ENCODE data around the gene ANLN. TPM values are rescaled to one million over a fixed set of nuclear protein-coding genes. Genes with fewer than 3 reads are reported as not detected.
A peak's percentile ranks its signal among the peaks of the same experiment; 100 is the strongest.

ANLN gene
- total and polyA plus RNA-seq, 9 of the 15 experiments (the other 6 are each of a cell fraction or from before 2014, with no cell fraction given), result 18.1 to 66.2 (median 38.7) TPM

- peak; percentile 55; the same call in 1 of the 2 replicates for TF ChIP-seq ESRRA (IDR thresholded peaks at IDR 0.05; ENCODE audit: borderline replicate concordance, low read depth)
- no peak for TF ChIP-seq SNAPC5 (CRISPR knock-in tag; IDR thresholded peaks at IDR 0.05)
- TF ChIP-seq LEF1 (IDR thresholded peaks at IDR 0.05), result peak; percentile 30; the same call in 1 of the 2 replicates
- TF ChIP-seq EP300 (IDR thresholded peaks at IDR 0.05; ENCODE audit: low read length), result no peak; the same call in 1 of the 2 replicates
- TF ChIP-seq GABPB2 (CRISPR knock-in tag; conservative IDR thresholded peaks at IDR 0.05), result no peak
- peak; percentile 97 for TF ChIP-seq L3MBTL2 (IDR thresholded peaks at IDR 0.05)
- no peak for TF ChIP-seq EZH2 (IDR thresholded peaks at IDR 0.05; ENCODE audit: borderline replicate concordance, low read depth, low read length)
- no peak for TF ChIP-seq CEBPZ (IDR thresholded peaks at IDR 0.05; ENCODE audit: borderline replicate concordance, low read depth, low read length)
- no peak for TF ChIP-seq PHTF2 (CRISPR knock-in tag; IDR thresholded peaks at IDR 0.05)
- TF ChIP-seq ZNF766 (CRISPR knock-in tag; conservative IDR thresholded peaks at IDR 0.05), result no peak
- no peak for TF ChIP-seq ZNF561 (CRISPR knock-in tag; conservative IDR thresholded peaks at IDR 0.05)
- TF ChIP-seq ZBED1 (IDR thresholded peaks at IDR 0.05), result no peak
- TF ChIP-seq ZNF717 (CRISPR knock-in tag; IDR thresholded peaks at IDR 0.05), result no peak
- no peak for TF ChIP-seq KLF1 (tag; IDR thresholded peaks at IDR 0.05)
- TF ChIP-seq LARP7 (IDR thresholded peaks at IDR 0.05), result no peak
- no peak for TF ChIP-seq GTF2A2 (tag; IDR thresholded peaks at IDR 0.05)
- no peak for TF ChIP-seq RAD21 (CRISPR knock-in tag; conservative IDR thresholded peaks at IDR 0.05 in 1 of 2, IDR thresholded peaks at IDR 0.05 in 1 of 2)
- TF ChIP-seq SIN3B (IDR thresholded peaks at IDR 0.05; ENCODE audit: low read depth), result peak; percentile 78
- TF ChIP-seq CEBPB (tag; IDR thresholded peaks at IDR 0.05), result peak; percentile 99
- no peak for TF ChIP-seq TCF7 (IDR thresholded peaks at IDR 0.05; ENCODE audit: borderline replicate concordance)
- no peak for TF ChIP-seq TFAM (CRISPR knock-in tag; conservative IDR thresholded peaks at IDR 0.05)
- peak; percentile 92 for TF ChIP-seq SUPT5H (IDR thresholded peaks at IDR 0.05)
- TF ChIP-seq ZNF511 (CRISPR knock-in tag; IDR thresholded peaks at IDR 0.05), result no peak; the same call in 1 of the 2 replicates
- peak; percentile 96 for TF ChIP-seq FOXM1 (IDR thresholded peaks at IDR 0.05; ENCODE audit: low read depth)
- no peak for TF ChIP-seq FOXM1 (CRISPR knock-in tag; IDR thresholded peaks at IDR 0.05; ENCODE audit: low read depth)
- no peak for TF ChIP-seq PTRF (tag; IDR thresholded peaks at IDR 0.05)
- TF ChIP-seq MAFF (IDR thresholded peaks at IDR 0.05; ENCODE audit: low read length), result no peak
- 0 out of 4 replicates have a peak, but pooled peaks of 1 of the 2 experiments have one; percentile 27 for TF ChIP-seq NONO (IDR thresholded peaks at IDR 0.05; ENCODE audit: low read depth in 2 of 2, low read length in 1 of 2)
- TF ChIP-seq ELF2 (CRISPR knock-in tag; IDR thresholded peaks at IDR 0.05), result no peak
These were observed at the start of gene ANLN (continued) for GRCh38 chr7:36389371-36390198.
